Fibroblast of upper back skin (primary cell): ENCODE data around the gene CREG2.
"Not testable (repeated sequence)": the region's sequence is repeated elsewhere in the genome, so short reads cannot be mapped to it uniquely, and the experiment has no call there.

Source experiments
- DNase-seq: peaks from one replicate; pipeline ENCODE4 v3.0.0-alpha.2; 2013

CREG2 gene

GRCh38 chr2:101371636-101372035 is 15.7 kb downstream of the CREG2 start:
- no peak for DNase-seq

DNA sequence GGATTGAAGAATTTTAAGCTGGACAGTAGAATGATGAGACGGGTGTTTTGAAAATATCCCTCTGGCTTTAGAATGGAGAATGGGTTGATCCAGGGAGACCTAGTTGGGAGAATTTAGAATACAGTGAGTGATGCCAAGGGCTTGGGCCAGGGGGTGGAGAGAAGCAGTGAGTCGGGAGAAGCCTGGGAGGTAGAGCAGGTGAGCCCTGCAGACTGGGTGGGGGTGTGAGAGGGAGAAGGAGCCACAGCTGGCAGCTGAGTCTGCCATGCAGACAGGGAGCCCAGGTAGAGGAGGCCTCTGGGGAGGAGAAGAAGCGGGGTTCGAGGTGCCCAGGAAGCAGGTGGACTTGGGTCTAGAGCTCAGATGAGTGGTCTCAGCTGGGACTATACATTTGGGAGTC is 18.2 kb downstream of the CREG2 start:
- DNase-seq = no peak

- no peak for DNase-seq
These were observed 18.9 kb downstream of the CREG2 start for GRCh38 chr2:101368376-101368775.

GRCh38 chr2:101367508-101367907 is 19.8 kb downstream of the CREG2 start:
- no peak for DNase-seq

DNA sequence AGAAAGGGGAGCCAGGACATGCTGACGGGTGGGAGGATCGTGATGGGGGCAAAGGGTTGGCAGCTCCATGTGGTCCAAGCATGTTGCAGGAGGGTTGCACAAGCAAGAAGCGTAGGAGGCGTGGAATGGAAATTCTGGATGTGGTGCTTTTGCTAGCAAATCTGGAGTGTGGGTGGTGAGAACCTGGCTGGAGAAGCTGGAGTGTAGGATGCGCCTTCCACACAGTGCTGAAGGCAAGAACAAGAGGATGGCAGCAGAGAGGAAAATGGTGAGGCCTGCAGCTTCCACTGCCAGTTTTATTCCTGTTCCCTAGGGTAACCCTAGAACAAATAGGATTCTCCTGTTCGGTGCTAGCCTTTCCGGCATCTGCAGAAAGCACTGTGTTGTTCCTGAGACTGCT is 22.4 kb downstream of the CREG2 start:
- DNase-seq = no peak

- no peak for DNase-seq
These were observed 24.5 kb downstream of the CREG2 start for GRCh38 chr2:101362777-101363176.

GRCh38 chr2:101362316-101362715 is 25.0 kb downstream of the CREG2 start:
- no peak for DNase-seq

DNA sequence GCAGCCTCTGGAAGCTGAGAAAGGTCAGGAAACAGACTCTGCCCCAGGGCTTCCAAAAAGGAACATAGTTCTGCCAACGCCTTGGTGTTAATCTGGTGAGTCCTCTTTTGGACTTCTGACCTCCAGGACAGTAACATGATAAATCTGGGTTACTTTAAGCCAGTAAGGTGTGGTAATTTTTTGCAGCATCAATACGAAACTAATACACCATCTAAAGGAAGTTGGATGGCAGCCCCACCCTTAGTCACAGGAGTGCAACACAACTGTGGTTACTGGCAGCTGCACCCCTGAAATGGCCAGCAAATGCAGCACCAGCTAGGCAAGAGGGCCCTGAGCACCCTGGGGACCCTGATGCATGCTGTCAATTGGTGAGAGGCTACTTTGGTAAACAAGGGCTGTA is 25.8 kb downstream of the CREG2 start:
- no peak for DNase-seq

GRCh38 chr2:101361121-101361520 is 26.2 kb downstream of the CREG2 start:
- no peak for DNase-seq

DNA sequence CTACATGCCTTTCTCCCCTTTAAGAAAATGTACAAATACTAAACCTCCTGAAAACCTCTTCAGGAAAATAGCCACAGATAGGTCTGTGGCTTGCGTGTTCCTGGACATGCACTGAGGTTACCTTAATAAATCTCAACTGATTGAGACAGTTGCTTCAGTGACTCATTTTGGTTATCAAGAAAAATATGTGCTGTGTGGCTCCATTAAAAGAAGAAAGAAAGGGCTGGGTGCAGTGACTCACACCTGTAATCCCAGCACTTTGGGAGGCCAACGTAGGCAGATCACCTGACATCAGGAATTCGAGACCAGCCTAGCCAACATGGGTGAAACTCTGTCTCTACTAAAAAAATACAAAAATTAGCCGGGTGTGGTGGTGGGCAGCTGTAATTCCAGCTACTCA is 27.1 kb downstream of the CREG2 start:
- DNase-seq = peak; percentile 44

DNA sequence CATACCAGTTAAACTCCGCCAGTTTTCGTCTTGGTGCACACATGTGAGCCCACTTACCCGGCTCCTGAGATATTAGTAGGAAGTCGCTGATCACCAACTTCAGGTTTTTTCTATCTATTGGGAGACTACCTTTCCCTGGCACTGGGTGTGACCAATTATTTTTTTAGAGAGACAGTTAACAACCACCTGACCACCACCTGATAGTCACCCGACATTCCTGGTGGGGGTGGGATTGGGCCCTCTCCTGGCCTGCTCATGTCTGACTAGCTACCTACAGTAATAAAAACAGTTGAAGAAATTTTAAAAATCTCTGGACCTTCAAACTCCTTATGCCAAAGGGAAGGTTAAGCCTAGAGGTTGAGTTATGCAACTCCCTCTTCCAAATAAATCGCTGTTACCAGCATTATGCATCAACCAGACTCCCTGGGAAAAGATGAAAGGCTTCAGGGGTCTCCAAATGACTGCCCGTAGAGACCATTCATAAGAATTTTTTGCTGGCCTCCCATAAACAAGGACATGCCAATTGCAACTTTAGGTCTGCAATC is 27.8 kb downstream of the CREG2 start:
- DNase-seq = no peak

GRCh38 chr2:101357376-101357775 is 29.9 kb downstream of the CREG2 start:
- DNase-seq = peak; percentile 18

GRCh38 chr2:101356521-101356920 is 30.8 kb downstream of the CREG2 start:
- DNase-seq = peak; percentile 48

GRCh38 chr2:101356055-101356454 is 31.2 kb downstream of the CREG2 start:
- DNase-seq = no peak

- DNase-seq = no peak
These were observed 31.8 kb downstream of the CREG2 start for GRCh38 chr2:101355401-101356054.

DNA sequence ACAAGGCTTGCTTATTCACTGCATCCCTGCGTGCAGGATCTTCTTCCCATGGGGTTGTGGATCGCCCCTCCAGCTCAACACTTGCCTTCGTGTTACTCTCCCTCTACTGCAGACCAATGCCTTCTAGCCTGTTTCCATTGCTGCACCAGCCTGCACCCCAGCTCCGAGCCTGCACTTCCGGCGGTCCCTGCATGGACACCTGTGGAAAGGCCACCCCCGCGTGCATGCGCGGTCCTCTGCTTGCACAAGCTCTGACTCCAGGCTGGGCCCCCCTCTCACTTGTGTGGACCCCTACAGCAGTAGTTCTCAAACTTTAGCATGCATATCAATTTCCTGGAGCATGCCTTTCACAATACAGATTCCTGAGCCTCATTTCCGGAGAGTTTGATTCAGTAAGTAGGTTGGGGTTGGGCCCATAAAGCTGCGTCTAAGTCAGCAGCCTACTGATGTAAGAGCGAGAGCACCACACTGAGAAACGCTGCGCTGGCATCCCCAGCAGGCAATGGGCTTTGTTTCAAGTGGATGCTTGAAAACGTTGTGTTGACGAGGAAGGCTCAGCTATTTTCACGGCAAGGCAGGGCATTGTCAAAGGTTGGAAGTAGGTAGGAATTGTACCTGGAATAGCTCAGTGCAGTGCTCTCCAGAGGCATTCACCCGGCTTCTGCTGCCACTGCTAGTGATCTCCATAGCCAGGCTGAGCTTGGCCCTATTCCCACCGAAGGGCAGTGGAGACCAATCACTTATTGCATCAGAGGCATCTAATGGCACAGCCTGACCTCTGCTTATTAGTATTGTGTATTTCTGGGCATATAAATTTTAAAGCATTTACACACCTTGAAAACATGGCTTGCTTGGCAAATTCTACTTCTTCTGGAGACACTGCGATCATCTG is 32.6 kb downstream of the CREG2 start:
- DNase-seq = no peak

DNA sequence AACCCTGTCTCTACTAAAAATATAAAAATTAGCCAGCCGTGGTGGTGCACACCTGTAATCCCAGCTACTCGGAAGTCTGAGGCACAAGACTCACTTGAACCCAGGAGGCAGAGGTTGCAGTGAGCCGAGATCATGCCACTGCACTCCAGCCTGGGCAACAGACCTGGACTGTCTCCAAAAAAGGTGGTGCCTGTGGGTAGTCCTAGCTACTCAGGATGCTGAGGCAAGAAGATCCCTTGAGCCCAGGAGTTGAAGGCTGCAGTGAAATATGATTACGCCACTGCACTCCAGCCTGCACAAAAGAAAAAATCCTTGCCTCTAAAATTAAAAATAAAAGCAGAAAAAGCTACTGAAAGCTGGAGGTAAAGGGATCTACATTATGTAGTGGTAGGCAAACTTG is 34.7 kb downstream of the CREG2 start:
- DNase-seq = not testable (repeated sequence)

GRCh38 chr2:101351207-101351606 is 36.1 kb downstream of the CREG2 start:
- no peak for DNase-seq

- DNase-seq = peak; percentile 36
These were observed 37.2 kb downstream of the CREG2 start for GRCh38 chr2:101349893-101350662.

GRCh38 chr2:101348883-101349282 is 38.4 kb downstream of the CREG2 start:
- DNase-seq = no peak

DNA sequence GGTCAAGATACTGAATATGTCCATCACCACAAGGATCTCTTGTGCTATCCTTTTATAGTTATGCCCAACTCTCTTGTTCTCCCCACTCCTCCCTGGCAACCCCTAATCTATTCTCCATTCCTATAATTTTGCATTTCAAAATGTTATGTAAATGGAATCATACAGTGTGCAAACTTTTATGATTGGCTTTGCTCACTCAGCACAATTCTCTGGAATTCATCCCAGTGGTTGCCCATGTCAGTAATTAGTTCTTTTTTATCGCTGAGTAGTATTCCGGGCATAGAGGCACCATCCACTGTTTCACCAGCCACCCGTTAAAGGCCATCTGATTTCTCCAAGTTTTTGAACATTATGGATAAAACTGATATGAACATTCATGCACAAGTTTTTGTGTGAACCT is 40.4 kb downstream of the CREG2 start:
- no peak for DNase-seq

DNA sequence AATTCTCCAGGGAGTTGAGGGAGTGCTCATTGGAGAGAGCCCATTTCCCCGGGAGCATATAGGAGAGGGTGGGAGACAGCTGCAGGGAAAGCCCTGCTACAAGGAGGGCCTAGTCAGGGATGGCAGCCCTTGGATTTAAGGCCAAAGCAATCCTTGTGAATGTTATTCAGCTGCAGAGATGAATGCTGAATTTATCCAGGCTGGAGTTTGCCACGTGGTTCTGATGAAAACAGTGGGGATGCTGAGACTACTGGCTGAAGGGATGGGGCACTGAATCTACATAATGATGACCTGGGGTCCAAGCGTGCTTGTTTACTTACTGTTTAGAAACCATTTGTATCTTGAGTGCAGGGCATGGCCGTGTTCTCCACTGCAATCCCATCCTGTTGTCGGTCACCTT is 43.2 kb downstream of the CREG2 start:
- DNase-seq = no peak

- no peak for DNase-seq
These were observed 44.7 kb downstream of the CREG2 start for GRCh38 chr2:101342625-101343008.
